Ectodermal cell (in vitro differentiated cells): ENCODE results near the gene TSPAN5.

Source experiments
- H3K27ac ChIP-seq: 2 replicates; pipeline ENCODE4 v1.7.0; 2013; ENCODE audit warnings: mild to moderate bottlenecking, low read depth, low read length; ENCODE audit not compliant: insufficient read depth, poor library complexity, severe bottlenecking
- H3K27me3 ChIP-seq: 2 replicates; pipeline ENCODE4 v1.7.0; 2013; ENCODE audit warnings: mild to moderate bottlenecking, low read length; ENCODE audit not compliant: insufficient read depth, control insufficient read depth, poor library complexity, severe bottlenecking
- H3K36me3 ChIP-seq: one replicate; pipeline ENCODE4 v1.7.0; 2013; ENCODE audit warnings: low read length; ENCODE audit not compliant: control insufficient read depth, insufficient read depth
- H3K4me1 ChIP-seq: one replicate; pipeline ENCODE4 v1.7.0; 2013; ENCODE audit warnings: low read length; ENCODE audit not compliant: control insufficient read depth, insufficient read depth
- H3K4me3 ChIP-seq: 2 replicates; pipeline ENCODE4 v1.7.0; 2013; ENCODE audit warnings: low read depth, low read length, control low read depth; ENCODE audit not compliant: insufficient read depth
- H3K9me3 ChIP-seq: 2 replicates; pipeline ENCODE4 v1.7.0; 2013; ENCODE audit warnings: mild to moderate bottlenecking, low read length, moderate library complexity; ENCODE audit not compliant: control insufficient read depth
- WGBS, 2 experiments: methylation state at CpG; one replicate each; pipeline ENCODE4 v1.1.7; 2013; ENCODE audit warnings: missing lambda C conversion rate in 2 of 2; 5-methylcytosine and 5-hydroxymethylcytosine counted together

Gene TSPAN5

GRCh38 chr4:98603683-98604521 is 54.5 kb downstream of the TSPAN5 start:
- Histone ChIP-seq H3K36me3 (no peaks in the 10 kb centered on the region), H3K4me3 (no peak overlapping the region), H3K27ac (no peak overlapping the region), H3K27me3 (no peaks in the 10 kb centered on the region), H3K9me3 (peaks cover 3% of the 10 kb centered on the region), H3K4me1 (peaks cover 10% of the 10 kb centered on the region)
- 75 to 81% methylated on average over 10 of the region's 10 CpGs for WGBS, 2 experiments

DNA sequence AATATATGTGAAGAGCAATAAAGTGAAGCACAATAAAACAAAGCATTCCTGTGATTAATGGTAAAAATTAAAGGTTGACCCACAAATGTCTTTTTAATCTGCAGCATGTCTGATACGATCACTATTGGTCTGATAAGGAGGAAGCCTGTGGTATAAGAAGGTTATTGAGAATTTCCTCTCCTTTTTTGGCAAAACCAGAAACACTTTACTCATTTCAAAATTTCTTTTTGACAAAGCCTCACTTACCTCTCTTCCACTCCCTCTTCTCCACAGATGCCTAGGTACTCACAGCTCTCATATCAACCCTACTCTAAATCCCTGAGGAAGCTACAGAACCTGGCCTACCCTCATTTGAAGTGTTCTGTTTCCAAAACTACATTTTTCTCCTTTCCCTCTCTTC is 56.1 kb downstream of the TSPAN5 start:
- Histone ChIP-seq H3K4me3 (no peak overlapping the region), H3K36me3 (no peaks in the 10 kb centered on the region), H3K27me3 (no peaks in the 10 kb centered on the region), H3K9me3 (peaks cover 3% of the 10 kb centered on the region), H3K4me1 (peaks cover 4% of the 10 kb centered on the region), H3K27ac (no peak overlapping the region)
- 89% methylated on average over 1 of the region's 1 CpG; no CpG with 5 or more reads in 1 of the 2 experiments for WGBS, 2 experiments

- Histone ChIP-seq H3K27me3 (no peaks in the 10 kb centered on the region), H3K9me3 (peaks cover 3% of the 10 kb centered on the region), H3K27ac (no peak overlapping the region), H3K4me3 (no peak overlapping the region), H3K36me3 (no peaks in the 10 kb centered on the region), H3K4me1 (peaks cover 4% of the 10 kb centered on the region)
- WGBS, 2 experiments = 87 to 89% methylated on average over 3 of the region's 3 CpGs
Observed at GRCh38 chr4:98601708-98602107, 56.7 kb downstream of the TSPAN5 start.

- Histone ChIP-seq H3K9me3 (peaks cover 3% of the 10 kb centered on the region), H3K4me1 (peaks cover 4% of the 10 kb centered on the region), H3K27me3 (no peaks in the 10 kb centered on the region), H3K4me3 (no peak overlapping the region), H3K36me3 (no peaks in the 10 kb centered on the region), H3K27ac (no peak overlapping the region)
- whole genome bisulfite sequencing, 2 experiments = 82 to 100% methylated on average over 1 to 2 of the region's 2 CpGs
Observed at GRCh38 chr4:98599617-98600205, 58.7 kb downstream of the TSPAN5 start.

DNA sequence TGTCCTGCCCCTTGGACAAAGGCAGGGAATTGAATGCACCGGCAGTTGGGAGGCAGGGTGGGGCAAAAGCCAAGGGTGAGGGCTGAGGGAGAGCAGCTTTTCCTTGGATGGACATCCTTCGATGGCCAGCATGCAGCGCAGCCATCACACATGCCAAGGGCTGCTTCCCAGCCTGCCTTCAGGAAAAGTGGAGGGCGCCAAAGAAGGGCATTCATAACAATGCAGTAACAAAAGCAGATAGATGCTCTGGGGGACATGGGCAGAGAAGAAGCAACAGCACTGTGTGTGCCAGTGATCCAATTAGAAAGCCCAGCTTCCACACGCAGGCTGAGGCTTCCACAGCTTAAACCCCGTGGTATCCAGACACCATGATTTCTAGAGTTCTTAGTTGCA is 71.5 kb downstream of the TSPAN5 start:
- H3K36me3 ChIP-seq = no peaks in the 10 kb centered on the region
- H3K9me3 ChIP-seq = no peaks in the 10 kb centered on the region
- H3K4me3 ChIP-seq = no peak overlapping the region
- 90 to 91% methylated on average over 6 of the region's 6 CpGs for WGBS, 2 experiments
- H3K27ac ChIP-seq = no peak overlapping the region
- H3K4me1 ChIP-seq = peaks cover 10% of the 10 kb centered on the region
- no peaks in the 10 kb centered on the region for H3K27me3 ChIP-seq

DNA sequence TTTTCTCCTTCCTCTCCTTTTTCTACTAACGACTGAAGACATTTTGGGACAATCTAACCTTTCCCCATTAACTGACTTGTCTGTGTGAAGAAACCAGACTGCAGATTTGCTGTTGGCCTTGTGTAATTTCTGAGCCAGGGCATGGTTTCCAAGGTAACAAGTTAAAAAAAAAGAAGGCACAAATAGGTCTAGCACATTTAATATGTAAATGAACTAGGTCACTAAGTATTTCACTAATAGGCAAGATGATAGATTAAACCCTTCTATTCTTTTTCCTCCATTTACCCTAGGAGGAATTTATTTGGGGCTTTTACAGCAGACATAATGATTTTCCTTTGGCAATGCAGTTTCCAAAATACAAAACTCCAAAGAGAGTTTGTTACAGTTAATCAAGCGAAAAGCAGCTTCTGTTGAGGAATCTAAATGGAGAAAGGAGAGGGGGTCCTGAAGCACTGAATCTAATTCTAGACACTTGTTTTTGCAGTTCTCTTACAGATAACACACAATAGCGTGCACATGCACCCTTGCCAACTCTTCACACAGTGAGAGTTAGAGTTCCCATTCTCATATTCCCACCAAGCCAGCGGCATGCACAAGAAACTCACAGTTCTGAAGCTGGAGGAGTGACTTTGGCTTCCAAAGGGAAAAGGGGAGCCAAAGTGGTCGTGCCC is 72.0 kb downstream of the TSPAN5 start:
- H3K4me1 ChIP-seq = peaks cover 14% of the 10 kb centered on the region
- no peaks in the 10 kb centered on the region for H3K9me3 ChIP-seq
- H3K27ac ChIP-seq = no peak overlapping the region
- no peaks in the 10 kb centered on the region for H3K36me3 ChIP-seq
- WGBS, 2 experiments = 81 to 83% methylated on average over 5 of the region's 5 CpGs
- no peaks in the 10 kb centered on the region for H3K27me3 ChIP-seq
- H3K4me3 ChIP-seq = no peak overlapping the region

DNA sequence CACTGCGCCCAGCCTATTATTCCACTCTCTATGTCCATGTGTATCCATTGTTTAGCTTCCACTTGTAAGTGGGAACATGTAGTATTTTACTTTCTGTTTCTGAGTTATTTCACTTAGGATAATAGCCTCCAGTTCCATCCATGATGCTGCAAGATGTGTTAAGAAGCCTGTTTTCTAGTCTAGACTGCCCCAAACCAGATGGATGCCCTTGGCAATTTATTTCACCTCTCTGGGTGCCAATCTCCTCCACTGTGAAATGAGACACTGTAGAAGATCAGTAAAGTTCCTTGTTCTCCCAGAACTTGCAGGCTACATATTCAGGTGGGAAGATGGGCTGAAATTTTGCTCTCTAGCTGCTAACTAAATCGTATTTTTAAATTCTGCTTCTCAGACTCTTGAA is 72.8 kb downstream of the TSPAN5 start:
- no peak overlapping the region for H3K27ac ChIP-seq
- 90 to 100% methylated on average over 2 of the region's 2 CpGs for WGBS, 2 experiments
- no peaks in the 10 kb centered on the region for H3K36me3 ChIP-seq
- H3K9me3 ChIP-seq = no peaks in the 10 kb centered on the region
- H3K4me3 ChIP-seq = no peak overlapping the region
- H3K27me3 ChIP-seq = no peaks in the 10 kb centered on the region
- H3K4me1 ChIP-seq = peaks cover 23% of the 10 kb centered on the region

GRCh38 chr4:98584265-98584664 is 74.1 kb downstream of the TSPAN5 start:
- H3K4me3 ChIP-seq = no peak overlapping the region
- H3K9me3 ChIP-seq = no peaks in the 10 kb centered on the region
- H3K36me3 ChIP-seq = no peaks in the 10 kb centered on the region
- 95 to 100% methylated on average over 1 of the region's 1 CpG for WGBS, 2 experiments
- no peaks in the 10 kb centered on the region for H3K27me3 ChIP-seq
- peaks cover 29% of the 10 kb centered on the region for H3K4me1 ChIP-seq
- no peak overlapping the region for H3K27ac ChIP-seq

DNA sequence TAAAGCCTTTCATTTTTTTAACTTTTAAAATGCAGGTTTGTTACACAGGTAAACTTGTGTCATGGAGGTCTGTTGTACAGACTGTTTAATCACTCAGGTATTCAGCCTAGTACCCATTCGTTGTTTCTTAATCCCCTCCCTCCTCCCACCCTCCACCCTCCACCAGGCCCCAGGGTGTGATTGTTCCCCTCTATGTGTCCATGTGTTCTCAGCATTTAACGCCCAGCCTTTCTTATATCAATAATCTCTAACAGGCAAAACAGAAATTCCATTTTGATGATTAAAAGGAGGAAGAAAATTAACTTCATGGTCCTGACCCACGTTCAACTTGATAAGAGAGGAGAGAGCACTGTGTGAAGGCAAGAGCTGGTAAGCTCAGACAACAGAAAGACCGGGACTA is 75.1 kb downstream of the TSPAN5 start:
- no peaks in the 10 kb centered on the region for H3K36me3 ChIP-seq
- H3K27me3 ChIP-seq = no peaks in the 10 kb centered on the region
- no peak overlapping the region for H3K27ac ChIP-seq
- H3K4me3 ChIP-seq = no peak overlapping the region
- WGBS, 2 experiments = 76 to 86% methylated on average over 3 of the region's 4 CpGs
- no peaks in the 10 kb centered on the region for H3K9me3 ChIP-seq
- H3K4me1 ChIP-seq = peaks cover 29% of the 10 kb centered on the region

GRCh38 chr4:98581126-98581525 is 77.3 kb downstream of the TSPAN5 start:
- Histone ChIP-seq H3K36me3 (no peaks in the 10 kb centered on the region), H3K27me3 (no peaks in the 10 kb centered on the region), H3K4me1 (peaks cover 19% of the 10 kb centered on the region), H3K4me3 (no peak overlapping the region), H3K27ac (no peak overlapping the region), H3K9me3 (no peaks in the 10 kb centered on the region)
- WGBS, 2 experiments = 46 to 52% methylated on average over 3 of the region's 3 CpGs
